DOHH2 (cell line): ENCODE measurements around the gene AP1AR.

Experiments
- H3F3A ChIP-seq: fragments of 200-600 bp; sonication (generic), shearing (Covaris generic); 2 replicates; pipeline ENCODE4 v1.6.0; 2016; ENCODE audit warnings: antibody characterized with exemption, mild to moderate bottlenecking; ENCODE audit not compliant: control insufficient read depth, insufficient read depth
- H3K27ac ChIP-seq: fragments of 200-600 bp; sonication (generic); 2 replicates; pipeline ENCODE4 v1.5.1; 2014; ENCODE audit warnings: low read depth, mild to moderate bottlenecking, low read length, moderate library complexity
- H3K27me3 ChIP-seq: fragments of 200-600 bp; sonication (generic); 2 replicates; pipeline ENCODE4 v1.6.1; 2014; ENCODE audit warnings: mild to moderate bottlenecking, low read length, mixed read lengths; ENCODE audit not compliant: control insufficient read depth
- H3K36me3 ChIP-seq: fragments of 200-600 bp; sonication (generic); 2 replicates; pipeline ENCODE4 v1.6.1; 2014; ENCODE audit warnings: mild to moderate bottlenecking, low read length, moderate library complexity, mixed read lengths; ENCODE audit not compliant: control insufficient read depth
- H3K4me1 ChIP-seq: fragments of 200-600 bp; sonication (generic); 2 replicates; pipeline ENCODE4 v1.6.1; 2014; ENCODE audit warnings: mild to moderate bottlenecking, low read length, mixed read lengths; ENCODE audit not compliant: control insufficient read depth
- H3K4me2 ChIP-seq: fragments of 200-600 bp; sonication (generic); 2 replicates; pipeline ENCODE4 v1.6.0; 2014; ENCODE audit warnings: mild to moderate bottlenecking, low read length, moderate library complexity
- H3K4me3 ChIP-seq: fragments of 200-600 bp; sonication (generic); 2 replicates; pipeline ENCODE4 v1.5.1; 2014; ENCODE audit warnings: mild to moderate bottlenecking, low read length, mixed read lengths
- H3K79me2 ChIP-seq: fragments of 200-600 bp; sonication (generic); 2 replicates; pipeline ENCODE4 v1.6.1; 2014; ENCODE audit warnings: mild to moderate bottlenecking, low read length, mixed read lengths; ENCODE audit not compliant: control insufficient read depth
- H3K9me2 ChIP-seq: fragments of 200-600 bp; sonication (generic); replicated peaks from 2 replicates; pipeline ENCODE4 v1.6.1; 2014; ENCODE audit warnings: mild to moderate bottlenecking, low read length, mixed read lengths; ENCODE audit not compliant: control insufficient read depth
- H3K9me3 ChIP-seq: fragments of 200-600 bp; sonication (generic); 2 replicates; pipeline ENCODE4 v1.6.1; 2014; ENCODE audit warnings: antibody characterized with exemption, low read length, mixed read lengths; ENCODE audit not compliant: control insufficient read depth, insufficient read depth
- H4K20me1 ChIP-seq: fragments of 200-600 bp; sonication (generic); 2 replicates; pipeline ENCODE4 v1.6.0; 2014; ENCODE audit warnings: low read depth, mild to moderate bottlenecking, antibody characterized with exemption, low read length, moderate library complexity; ENCODE audit not compliant: control insufficient read depth, insufficient read depth
- CTCF ChIP-seq: fragments of 200-600 bp; sonication (generic); IDR thresholded peaks from one replicate; pipeline ENCODE4 v1.5.1; 2014; ENCODE audit warnings: antibody characterized with exemption, mild to moderate bottlenecking, low read depth, low read length; ENCODE audit not compliant: poor library complexity, severe bottlenecking
- EZH2phosphoT487 ChIP-seq: fragments of 200-600 bp; sonication (generic); IDR thresholded peaks from 2 replicates; pipeline ENCODE4 v1.6.1; 2017; ENCODE audit warnings: borderline replicate concordance, mild to moderate bottlenecking, antibody characterized with exemption, low read length, moderate library complexity, mixed read lengths

AP1AR gene

GRCh38 chr4:112316360-112316759, 84.8 kb downstream of the AP1AR start:
- H3K27ac ChIP-seq: no peak overlapping the region
- H3K4me1 ChIP-seq: peaks cover 33% of the 10 kb centered on the region

GRCh38 chr4:112318239-112319142, 86.9 kb downstream of the AP1AR start:
- peaks cover 29% of the 10 kb centered on the region for H3K4me1 ChIP-seq
- TF ChIP-seq EZH2phosphoT487 (no peak), CTCF (no peak)
- H3K36me3 ChIP-seq: no peaks in the 10 kb centered on the region; the same call in 1 of the 2 replicates
- H3F3A ChIP-seq: 0 out of 2 replicates have a peak, but pooled peaks cover 8% of the 10 kb centered on the region
- H3K79me2 ChIP-seq: no peaks in the 10 kb centered on the region
- H3K4me2 ChIP-seq: no peak overlapping the region
- H3K4me3 ChIP-seq: no peak overlapping the region
- H3K27me3 ChIP-seq: no peaks in the 10 kb centered on the region
- H3K9me2 ChIP-seq: no peaks in the 10 kb centered on the region
- no peak overlapping the region for H3K27ac ChIP-seq
- no peaks in the 10 kb centered on the region for H3K9me3 ChIP-seq
- H4K20me1 ChIP-seq: no peaks in the 10 kb centered on the region

More at GRCh38 chr4:112316360-112316759, 84.8 kb downstream of the AP1AR start:
- no peaks in the 10 kb centered on the region for H4K20me1 ChIP-seq
- H3K4me2 ChIP-seq: no peak overlapping the region
- no peaks in the 10 kb centered on the region for H3K9me2 ChIP-seq
- H3K9me3 ChIP-seq: no peaks in the 10 kb centered on the region
- H3K4me3 ChIP-seq: no peak overlapping the region
- H3K27me3 ChIP-seq: no peaks in the 10 kb centered on the region
- H3K36me3 ChIP-seq: no peaks in the 10 kb centered on the region; the same call in 1 of the 2 replicates
- 0 out of 2 replicates have a peak, but pooled peaks cover 7% of the 10 kb centered on the region for H3F3A ChIP-seq
- H3K79me2 ChIP-seq: no peaks in the 10 kb centered on the region
- TF ChIP-seq CTCF (no peak), EZH2phosphoT487 (no peak)
